Activated CD4-positive, CD25-positive, alpha-beta regulatory T cell treated with anti-CD3 and anti-CD28 coated beads, Interleukin-2, amount 50 U/mL, for 24 hours (primary cell): ENCODE data around the gene LRRC8C.
"Not testable (repeated sequence)": the region's sequence is repeated elsewhere in the genome, so short reads cannot be mapped to it uniquely, and the experiment has no call there.

ENCODE experiments used
- ATAC-seq, 2 donors: fragments of 150-1000 bp; cut with Tn5 transposase; one replicate each; pipeline ENCODE4 v1.10.0; 2021; ENCODE audit warnings: mild to moderate bottlenecking in 1 of 2, moderate library complexity in 1 of 2

The LRRC8C gene

DNA sequence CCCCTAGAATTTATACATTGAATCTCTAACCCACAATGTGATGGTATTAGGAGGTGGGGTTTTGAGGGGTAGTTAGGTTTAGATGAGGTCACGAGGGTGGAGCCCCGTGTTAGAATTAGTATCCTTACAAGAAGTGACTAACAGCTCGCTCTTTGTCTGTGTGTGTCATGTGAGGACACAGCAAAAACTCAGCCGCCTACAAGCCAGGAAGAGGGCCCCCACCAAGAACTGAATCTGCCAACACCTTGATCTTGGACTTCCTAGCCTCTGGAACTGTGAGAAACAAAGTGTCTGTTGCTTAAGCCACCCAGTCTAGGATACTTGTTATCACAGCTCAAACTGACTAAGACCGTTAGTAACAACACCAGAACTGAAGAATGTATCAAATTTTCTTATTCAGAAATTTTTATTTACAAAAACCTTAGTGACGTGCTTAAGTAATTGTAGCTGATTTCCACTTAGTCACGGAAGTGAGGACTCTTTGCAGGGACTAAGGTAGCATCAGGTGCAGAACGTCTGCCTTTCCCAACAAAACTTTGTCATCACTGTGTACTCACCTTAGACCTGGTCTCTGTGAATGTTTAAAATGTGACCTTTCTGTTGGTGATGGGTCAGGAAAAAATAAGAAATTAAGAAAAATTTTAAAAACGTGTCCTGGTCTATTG lies 24.5 kb upstream of the LRRC8C start:
- ATAC-seq = peak; percentile 58 to 62

DNA sequence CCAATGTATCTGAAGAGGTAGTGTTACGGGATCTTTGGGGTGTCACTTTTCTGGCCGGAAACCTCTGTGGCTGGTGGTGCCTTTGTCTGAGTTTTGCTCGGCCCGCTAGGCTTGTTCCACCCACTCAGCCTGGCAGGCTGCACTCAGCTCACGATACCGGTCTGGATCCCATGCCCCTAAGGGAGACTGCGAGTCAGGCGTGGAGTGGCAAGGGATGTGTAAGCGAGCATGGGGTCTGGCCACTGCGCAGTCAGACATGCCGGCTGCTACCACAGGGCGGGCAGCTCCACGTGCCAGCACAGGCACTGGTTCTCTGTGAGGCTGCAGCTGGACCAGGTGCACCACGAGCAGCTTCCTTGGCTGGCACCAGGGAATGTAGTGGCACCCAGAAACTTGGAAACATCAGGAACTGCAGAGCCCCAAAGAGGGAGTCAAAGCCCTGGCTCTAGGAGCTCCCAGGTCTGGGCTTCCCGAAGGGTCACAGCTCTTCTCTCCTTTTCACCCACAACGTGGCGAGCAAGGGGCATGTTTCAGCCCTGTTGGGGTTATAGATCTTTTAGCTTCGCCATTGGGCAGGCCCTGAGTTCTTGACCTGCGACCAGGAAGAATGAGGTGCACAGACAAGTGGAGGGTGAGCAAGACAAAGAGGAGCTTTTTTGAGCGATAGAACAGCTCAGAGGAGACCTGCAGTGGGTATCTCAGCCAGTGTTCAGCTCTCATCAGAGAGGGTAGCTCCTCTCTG lies 23.8 kb upstream of the LRRC8C start:
- no peak for ATAC-seq

GRCh38 chr1:89609781-89610456 lies 23.0 kb upstream of the LRRC8C start:
- ATAC-seq = no peak

DNA sequence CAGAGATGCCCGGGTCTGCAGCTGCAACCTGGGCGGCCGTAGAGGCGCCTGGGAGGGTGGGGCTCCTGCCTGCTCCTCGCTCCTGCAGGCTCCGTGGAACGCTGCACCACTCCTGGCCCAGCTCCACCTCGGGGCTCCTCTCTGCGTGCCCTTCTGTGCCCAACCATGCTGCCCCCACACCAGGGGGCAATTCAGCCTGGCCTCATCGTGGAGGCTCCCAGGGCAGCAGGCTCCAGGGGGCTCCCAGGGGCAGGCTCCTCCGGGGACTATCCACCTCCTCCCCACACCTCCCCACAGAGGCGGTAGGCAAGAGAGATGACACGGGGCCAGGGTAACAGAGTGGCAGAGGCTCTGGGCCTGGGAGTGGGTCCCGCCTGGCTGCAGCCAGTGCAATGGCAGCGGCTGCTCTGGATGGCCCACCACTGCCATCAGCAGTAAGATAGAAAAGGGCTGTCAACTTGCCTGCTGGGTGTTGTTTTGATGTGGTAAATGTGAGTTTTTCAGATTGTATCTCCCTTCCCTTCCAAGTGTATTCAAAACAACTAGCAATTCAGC lies 22.4 kb upstream of the LRRC8C start:
- no peak for ATAC-seq

GRCh38 chr1:89611721-89612120 lies 21.2 kb upstream of the LRRC8C start:
- ATAC-seq = peak; percentile 68 to 71

- ATAC-seq = no peak
These were observed 19.0 kb upstream of the LRRC8C start for GRCh38 chr1:89613928-89614327.

GRCh38 chr1:89615676-89616598 lies 17.0 kb upstream of the LRRC8C start:
- no peak for ATAC-seq

DNA sequence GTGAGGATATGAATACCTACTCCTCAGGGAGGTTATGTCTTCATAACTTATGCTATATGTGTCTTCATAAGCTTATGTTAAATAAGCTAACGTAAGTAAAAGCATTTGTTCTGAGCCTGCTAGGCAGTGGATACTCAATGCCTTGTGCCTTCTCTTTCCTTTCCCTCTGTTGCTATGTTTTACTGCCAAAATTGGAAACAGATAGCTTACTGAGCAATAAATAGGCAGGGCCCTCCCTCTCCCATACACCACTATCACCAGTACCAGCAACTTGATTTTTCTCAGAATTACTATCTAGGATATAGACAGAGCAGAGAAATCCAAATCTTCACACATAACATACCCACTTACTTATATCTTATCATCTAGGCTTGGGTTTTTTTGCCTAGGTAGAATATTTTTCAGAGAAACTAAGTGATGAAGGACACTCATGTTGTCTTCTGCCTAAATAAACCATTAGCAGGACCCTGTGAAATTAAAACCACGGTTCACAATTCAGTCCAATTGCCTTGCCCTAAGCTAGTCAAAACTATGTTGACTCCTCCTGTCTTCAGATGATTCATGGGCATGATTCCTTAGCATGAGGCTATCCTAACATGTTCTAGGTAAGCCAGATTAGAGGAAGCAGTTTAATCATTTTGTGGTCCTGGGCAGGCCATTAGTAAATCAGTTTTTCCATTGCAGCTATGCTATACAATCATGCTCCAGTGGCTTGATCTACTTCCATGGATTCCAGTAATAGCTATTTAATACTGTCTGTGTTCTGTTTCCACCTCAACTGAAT lies 15.9 kb upstream of the LRRC8C start:
- peak; percentile 33 to 48 for ATAC-seq

DNA sequence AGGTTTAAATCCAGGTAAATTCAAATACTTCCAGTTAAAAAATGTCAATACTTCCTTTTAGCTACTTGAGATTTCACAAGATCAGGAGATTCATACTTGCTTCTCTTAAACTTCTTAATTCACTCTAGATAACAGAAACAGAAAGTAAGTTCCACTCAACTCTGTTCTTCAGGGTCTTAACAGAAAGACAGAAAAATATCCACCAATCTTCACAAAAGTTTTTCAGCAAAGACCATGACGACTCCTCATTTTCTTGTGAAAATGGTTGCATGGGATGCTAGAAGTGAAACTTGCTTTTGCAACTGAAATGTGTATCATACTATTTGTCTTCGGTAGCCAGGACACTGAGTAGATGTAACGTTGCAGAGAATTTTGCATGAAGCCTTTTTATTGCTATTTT lies 12.3 kb upstream of the LRRC8C start:
- ATAC-seq = peak in 1 of 2 donors; percentile 60

DNA sequence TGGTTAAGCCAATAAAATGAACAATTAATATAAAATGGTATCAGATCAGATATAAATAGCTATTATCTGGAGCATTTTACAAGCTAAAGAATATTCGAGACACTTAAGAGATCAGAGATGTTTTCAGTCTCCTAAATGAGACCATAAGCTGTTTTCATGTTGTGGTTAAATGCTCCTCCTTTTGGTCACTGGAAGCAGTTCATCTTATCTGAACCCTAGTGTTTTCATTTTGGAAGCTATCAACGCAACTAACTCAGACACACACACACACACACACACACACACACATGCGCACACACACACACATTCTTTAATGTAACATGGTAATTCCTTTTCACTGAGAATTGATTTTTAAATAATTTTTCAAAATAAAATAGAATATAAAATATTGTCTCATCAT lies 10.0 kb upstream of the LRRC8C start:
- no peak for ATAC-seq

- ATAC-seq = no peak
These were observed 8.6 kb upstream of the LRRC8C start for GRCh38 chr1:89624314-89624713.

DNA sequence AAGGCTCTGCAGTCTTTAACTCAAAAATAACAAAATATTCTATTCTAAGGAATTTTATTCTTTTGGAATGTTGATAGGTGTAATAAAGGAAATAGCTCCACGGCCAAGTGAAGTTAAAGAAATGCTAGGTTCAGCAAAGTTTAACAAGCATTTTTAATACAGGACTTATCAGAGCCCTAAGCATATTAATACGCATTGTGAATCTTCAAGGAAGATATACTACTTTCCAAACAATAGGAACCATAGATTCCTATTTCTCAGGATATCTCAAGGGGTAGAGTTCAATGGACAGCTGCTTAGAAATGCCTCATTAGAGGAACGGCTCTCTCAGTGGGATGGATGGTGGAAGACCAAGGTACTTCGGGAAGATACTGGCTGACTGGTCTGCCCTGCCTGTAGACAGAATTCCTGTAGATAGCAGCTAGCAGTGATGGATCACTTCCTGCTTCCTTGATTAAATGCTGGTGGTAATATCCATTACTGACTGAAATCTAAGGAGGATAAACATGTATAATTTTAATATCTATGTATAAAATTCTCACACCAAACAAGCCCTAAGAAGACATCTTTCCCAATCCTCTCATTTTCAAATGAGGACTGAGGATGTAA lies 8.1 kb upstream of the LRRC8C start:
- ATAC-seq = no peak

DNA sequence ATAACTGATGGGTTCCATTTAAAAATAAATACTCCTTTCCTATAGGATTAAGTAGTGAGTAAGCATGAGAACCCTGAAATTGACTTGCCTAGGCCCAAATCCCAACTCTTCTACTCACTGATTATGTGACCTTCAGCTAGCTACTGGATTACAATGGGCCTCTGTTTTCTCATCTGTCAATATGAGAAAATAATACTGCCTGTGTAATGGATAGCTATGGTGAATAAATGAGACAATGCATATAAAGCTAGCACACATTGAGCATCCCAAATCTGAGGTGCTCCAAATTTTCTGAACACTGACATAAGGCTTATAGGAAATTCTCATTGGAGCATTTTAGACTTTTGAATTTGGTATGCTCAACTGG lies 5.3 kb upstream of the LRRC8C start:
- no peak for ATAC-seq

DNA sequence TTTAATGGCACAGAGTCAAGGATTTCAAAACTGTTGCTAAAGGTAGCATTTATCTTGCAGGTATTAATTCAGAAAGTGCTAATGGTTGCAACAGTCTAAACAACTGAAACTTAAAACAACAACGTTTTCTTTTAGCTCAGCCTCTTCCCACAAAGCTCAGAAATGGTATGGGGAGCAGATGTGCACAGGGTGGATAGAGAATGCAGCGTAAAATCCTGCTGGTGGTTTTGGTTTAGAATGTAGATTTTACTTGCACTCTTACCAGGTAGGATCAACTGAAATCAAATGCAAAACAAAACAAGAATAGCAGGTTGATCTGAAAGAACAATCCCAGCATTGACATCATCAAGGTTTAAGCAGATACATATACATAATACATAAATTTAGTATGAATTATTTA lies 3.8 kb upstream of the LRRC8C start:
- no peak for ATAC-seq

DNA sequence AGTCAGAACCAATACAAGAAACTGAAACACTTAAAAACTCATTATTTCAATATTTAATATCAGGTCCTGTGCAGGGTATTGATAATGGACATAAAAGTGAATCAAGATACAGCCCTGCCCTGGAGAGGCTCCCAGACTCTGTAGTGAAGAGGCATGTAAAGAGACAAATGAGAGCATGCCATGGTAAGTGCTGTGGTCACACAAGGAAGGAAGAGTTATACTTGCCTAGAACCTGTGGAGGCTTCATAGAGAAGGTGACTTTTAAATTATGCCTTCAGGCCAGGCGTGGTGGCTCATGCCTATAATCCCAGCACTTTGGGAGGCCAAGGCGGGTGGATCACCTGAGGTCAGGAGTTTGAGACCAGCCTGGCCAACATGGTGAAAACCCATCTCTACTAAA lies 3.3 kb upstream of the LRRC8C start:
- not testable (repeated sequence) for ATAC-seq

DNA sequence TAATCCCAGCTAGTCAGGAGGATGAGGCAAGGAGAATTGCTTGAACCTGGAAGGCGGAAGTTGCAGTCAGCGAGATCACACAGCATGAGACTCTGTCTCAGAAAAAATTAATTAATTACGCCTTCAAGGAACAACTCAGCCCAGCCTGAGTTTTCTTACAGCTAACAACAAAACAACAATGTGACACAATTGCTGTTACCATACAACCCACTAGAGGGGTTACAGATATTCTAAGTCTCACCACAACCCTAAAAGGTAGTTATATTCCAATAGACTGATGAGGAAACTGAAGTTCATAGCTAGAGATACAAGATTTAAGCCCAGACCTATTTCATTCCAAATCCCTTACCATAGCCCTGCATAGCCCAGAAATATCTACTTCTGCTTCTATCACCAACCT lies 2.9 kb upstream of the LRRC8C start:
- no peak for ATAC-seq

- no peak for ATAC-seq
These were observed 884 bp upstream of the LRRC8C start for GRCh38 chr1:89631816-89632656.

DNA sequence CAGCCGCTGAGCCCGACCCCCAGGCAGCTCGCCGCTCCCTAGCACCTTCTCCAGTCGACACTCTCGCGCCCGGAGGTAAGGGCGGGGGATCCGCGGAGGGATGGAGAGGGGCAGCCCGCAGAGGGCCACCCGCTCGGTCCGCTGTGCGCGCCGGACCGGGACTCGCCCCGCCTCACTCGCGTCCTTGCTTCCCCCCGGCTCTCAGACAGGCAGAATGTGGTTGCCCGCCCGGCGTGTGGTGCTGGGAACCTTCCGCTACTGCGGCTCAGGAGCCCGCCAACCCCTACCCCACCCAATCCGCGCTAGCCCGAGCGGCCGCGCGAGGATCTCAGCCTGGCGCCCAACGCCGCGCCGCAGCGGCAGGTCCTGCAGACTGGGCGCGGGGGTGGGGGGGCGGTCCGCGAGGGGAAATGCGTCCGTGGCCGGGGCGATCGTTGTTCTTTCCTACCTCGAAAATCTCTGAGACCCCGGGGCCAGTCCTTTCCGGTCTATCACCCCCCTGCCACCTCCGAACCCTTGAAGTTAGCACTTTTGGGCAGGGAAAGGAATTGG lies 404 bp downstream of the LRRC8C start:
- ATAC-seq = peak; percentile 30 to 31

- no peak for ATAC-seq
These were observed 1.1 kb downstream of the LRRC8C start for GRCh38 chr1:89633800-89634625.
